Measurements from ENCODE around the gene ENGASE.

- TF ChIP-seq MAX (IDR thresholded peaks at IDR 0.05) (no peak), NFIC (IDR thresholded peaks at IDR 0.05) (no peak)
These were observed 18.6 kb downstream of the ENGASE start for GRCh38 chr17:79093270-79093669.
